GM12878 (cell line): ENCODE data around the gene FZD2. TPM values are rescaled to one million over a fixed set of nuclear protein-coding genes. Genes with fewer than 3 reads are reported as not detected.

Experiments
- ATAC-seq: fragments of 200-7000 bp; cut with Tn5 transposase; 3 replicates; pipeline ENCODE4 v1.9.1; 2020; ENCODE audit warnings: mild to moderate bottlenecking, moderate library complexity
- BruUV-seq: library from RNA; stranded (reverse); fragments of 400-500 nt; replicated peaks from 2 replicates; lab custom pipeline; 2021; lab: Mats Ljungman, UMichigan
- CTCF ChIA-PET: fragments of 300-600 bp; sonication (Branson Sonifier 250); formaldehyde crosslinking; extraction: SDS; loops from one replicate; lab custom pipeline; 2021; ENCODE audit warnings: inconsistent platforms; lab: Yijun Ruan, JAX
- POLR2A ChIA-PET: fragments of 350-600 bp; formaldehyde crosslinking; extraction: SDS; loops from one replicate; lab custom pipeline; 2021; ENCODE audit warnings: inconsistent platforms; lab: Charles Lee
- RAD21 ChIA-PET: fragments of 300-600 bp; sonication (Branson Sonifier 250); formaldehyde crosslinking; loops from one replicate; lab custom pipeline; 2023; ENCODE audit warnings: antibody characterized with exemption; ENCODE audit not compliant: unreplicated experiment; lab: Charles Lee
- SMC1A ChIA-PET: fragments of 300-600 bp; sonication (Branson Sonifier 250); formaldehyde crosslinking; loops from one replicate; lab custom pipeline; 2023; ENCODE audit not compliant: unreplicated experiment, uncharacterized antibody; lab: Charles Lee
- DNase-seq: peaks from one replicate; pipeline ENCODE4 v3.0.0-alpha.2; 2011; ENCODE audit warnings: low read depth, low spot score
- FAIRE-seq: peaks from 3 replicates; lab custom pipeline; 2011; peaks lifted over from hg19 to GRCh38; lab: Jason Lieb, UNC
- H2AFZ ChIP-seq: 2 replicates; pipeline ENCODE4 v1.6.0; 2011; ENCODE audit warnings: low read depth, low read length, control low read depth; ENCODE audit not compliant: control insufficient read depth
- H3K27ac ChIP-seq: 2 replicates; pipeline ENCODE4 v1.5.1; 2011; ENCODE audit warnings: control low read depth; ENCODE audit not compliant: control insufficient read depth, insufficient read depth
- H3K27me3 ChIP-seq, 2 experiments: replicated peaks in 1 of 2; 2 replicates each; pipeline versions ENCODE4 v1.6.0 to v1.6.1; 2011; ENCODE audit warnings: low read length in 1 of 2; ENCODE audit not compliant: control insufficient read depth in 2 of 2, insufficient read depth in 2 of 2
- H3K36me3 ChIP-seq, 2 experiments: 2 replicates each; pipeline ENCODE4 v1.5.1; 2011; ENCODE audit warnings: low read length in 1 of 2; ENCODE audit not compliant: control insufficient read depth in 2 of 2, insufficient read depth in 2 of 2
- H3K4me1 ChIP-seq: 2 replicates; pipeline ENCODE4 v1.6.1; 2011; ENCODE audit warnings: mild to moderate bottlenecking, low read length, moderate library complexity, mixed read lengths; ENCODE audit not compliant: control insufficient read depth, insufficient read depth
- H3K4me2 ChIP-seq: 2 replicates; pipeline ENCODE4 v1.6.0; 2011; ENCODE audit warnings: control low read depth; ENCODE audit not compliant: control insufficient read depth, insufficient read depth
- H3K4me3 ChIP-seq: fragments of 200-600 bp; sonication (generic); 2 replicates; pipeline ENCODE4 v1.5.1; 2016
- H3K79me2 ChIP-seq: 2 replicates; pipeline ENCODE4 v1.6.0; 2011; ENCODE audit warnings: low read length; ENCODE audit not compliant: control insufficient read depth, insufficient read depth
- H3K9ac ChIP-seq: 2 replicates; pipeline ENCODE4 v1.8.0; 2011; ENCODE audit warnings: low read length, control low read depth, mixed read lengths; ENCODE audit not compliant: control insufficient read depth, insufficient read depth
- H3K9me3 ChIP-seq: replicated peaks from 3 replicates; pipeline ENCODE4 v1.5.1; 2011; ENCODE audit warnings: mild to moderate bottlenecking, low read length; ENCODE audit not compliant: control insufficient read depth, insufficient read depth
- H4K20me1 ChIP-seq: 2 replicates; pipeline ENCODE4 v1.6.0; 2011; ENCODE audit not compliant: control insufficient read depth, insufficient read depth
- E2F4 ChIP-seq: IDR thresholded peaks from 2 replicates; pipeline ENCODE4 v1.6.1; 2012; ENCODE audit warnings: low read depth, low read length, improper control_type of control experiment
- EGR1 ChIP-seq, 2 experiments: IDR thresholded peaks; 1 replicate in 1 of 2; 2 replicates in 1 of 2; pipeline ENCODE4 v1.6.1; 2011 to 2012; ENCODE audit warnings: low read depth in 2 of 2, low read length in 2 of 2, borderline replicate concordance in 1 of 2, mild to moderate bottlenecking in 1 of 2, moderate library complexity in 1 of 2
- ETV6 ChIP-seq, 2 experiments: fragments of 450-650 bp in 1 of 2; IDR thresholded peaks in 1 of 2; conservative IDR thresholded peaks in 1 of 2; 2 replicates each; pipeline ENCODE4 v1.6.1; 2014; ENCODE audit warnings: antibody characterized with exemption in 1 of 2, borderline replicate concordance in 1 of 2, low read depth in 1 of 2, mild to moderate bottlenecking in 1 of 2, moderate library complexity in 1 of 2
- HDAC6 ChIP-seq: fragments of 200-600 bp; sonication (generic); IDR thresholded peaks from one replicate; pipeline ENCODE4 v1.8.0; 2017; ENCODE audit warnings: antibody characterized with exemption; ENCODE audit not compliant: unreplicated experiment
- NR2C1 ChIP-seq: fragments of 450-650 bp; IDR thresholded peaks from 2 replicates; pipeline ENCODE4 v1.6.1; 2017; ENCODE audit warnings: antibody characterized with exemption, mild to moderate bottlenecking, moderate library complexity
- PAX5 ChIP-seq: IDR thresholded peaks from 2 replicates; pipeline ENCODE4 v1.6.1; 2011; ENCODE audit warnings: low read depth, low read length, borderline replicate concordance
- PAX8 ChIP-seq: fragments of 450-650 bp; IDR thresholded peaks from 2 replicates; pipeline ENCODE4 v1.6.1; 2017; ENCODE audit warnings: mild to moderate bottlenecking, moderate library complexity
- RELA ChIP-seq: fragments of 450-650 bp; IDR thresholded peaks from 2 replicates; pipeline ENCODE4 v1.8.0; 2014; ENCODE audit warnings: borderline replicate concordance; ENCODE audit not compliant: partially characterized antibody
- SP1 ChIP-seq: IDR thresholded peaks from one replicate; pipeline ENCODE4 v1.6.1; 2011; ENCODE audit warnings: low read depth, low read length
- SREBF1 ChIP-seq: IDR thresholded peaks from 2 replicates; pipeline ENCODE4 v1.6.1; 2012; ENCODE audit warnings: mild to moderate bottlenecking, low read length
- TAF1 ChIP-seq: IDR thresholded peaks from 2 replicates; pipeline ENCODE4 v1.6.1; 2011; ENCODE audit warnings: mild to moderate bottlenecking, low read depth, low read length, borderline replicate concordance
- TBL1XR1 ChIP-seq: IDR thresholded peaks from 2 replicates; pipeline ENCODE4 v1.6.1; 2012; ENCODE audit warnings: low read depth, low read length, improper control_type of control experiment
- TCF12 ChIP-seq: IDR thresholded peaks from 2 replicates; pipeline ENCODE4 v1.6.1; 2011; ENCODE audit warnings: low read depth, mild to moderate bottlenecking, low read length
- TCF7 ChIP-seq: IDR thresholded peaks from 2 replicates; pipeline ENCODE4 v1.6.1; 2014; ENCODE audit warnings: antibody characterized with exemption, borderline replicate concordance
- ZBED1 ChIP-seq: IDR thresholded peaks from 2 replicates; pipeline ENCODE4 v1.6.1; 2016; ENCODE audit warnings: borderline replicate concordance
- ZBTB11 ChIP-seq: fragments of 450-650 bp; formaldehyde crosslinking; IDR thresholded peaks from 2 replicates; pipeline ENCODE4 v1.5.0; 2022; ENCODE audit warnings: mild to moderate bottlenecking, missing genetic modification characterization
- ZZZ3 ChIP-seq: IDR thresholded peaks from 2 replicates; pipeline ENCODE4 v1.6.1; 2011; ENCODE audit warnings: low read depth; ENCODE audit not compliant: control insufficient read depth, insufficient read length
- WGBS: methylation state at CpG from one replicate; pipeline ENCODE4 v1.1.6; 2016; ENCODE audit warnings: low lambda C conversion rate; ENCODE audit not compliant: insufficient replicate concordance, insufficient coverage; ENCODE audit errors: missing lambda C conversion rate; 5-methylcytosine and 5-hydroxymethylcytosine counted together
- in situ Hi-C: fragments of 300-500 bp; cut with MboI; formaldehyde crosslinking; loops from 9 replicates; pipeline ENCODE4 v1.14.3; 2018; ENCODE audit warnings: mixed read lengths
- intact Hi-C: fragments of 100-400 bp; cut with micrococcal nuclease; formaldehyde crosslinking; loops from one replicate; pipeline ENCODE4 v1.14.2; 2022; ENCODE audit not compliant: unreplicated experiment
- polyA plus RNA-seq, 11 experiments: library from polyadenylated mRNA; depleted of rRNA in 4 of 11; unstranded in 6 of 11; stranded (reverse) in 5 of 11; fragments of >200 nt; fragmentation: Nextera tagmentation in 4 of 11; fragmentation: Illumina TruSeq in 1 of 11; extraction: Ambion mirVana in 4 of 11; extraction: Trizol in 1 of 11; gene quantifications; 1 replicate in 1 of 11; 2 replicates in 10 of 11; pipeline versions ENCODE4 v1.2.1 to v1.2.3, GENCODE V29; 2011 to 2016; ENCODE audit warnings: inconsistent platforms in 2 of 11, missing spikeins in 2 of 11, low read depth in 1 of 11
- total RNA-seq, 4 experiments: library from RNA; depleted of rRNA in 3 of 4; stranded (reverse); fragments of >200 nt in 3 of 4; fragmentation: Illumina TruSeq in 1 of 4; extraction: Trizol in 1 of 4; gene quantifications; 2 replicates each; pipeline versions ENCODE4 v1.2.1 to v1.2.3, GENCODE V29; 2013 to 2021

The FZD2 gene
- total and polyA plus RNA-seq, 10 of the 15 experiments (the other 5 are each of a cell fraction or from before 2014, with no cell fraction given), result 0.09 to 4.2 (median 0.63) TPM; not detected in 1

GRCh38 chr17:44539673-44540072 lies 17.6 kb upstream of the FZD2 start (continued):
- no peak for TF ChIP-seq EGR1 (IDR thresholded peaks at IDR 0.05; ENCODE audit: borderline replicate concordance in 1 of 2, low read depth in 2 of 2, low read length in 2 of 2)
- no peak for TF ChIP-seq SREBF1
- TF ChIP-seq TCF12, result no peak
- no peak for TF ChIP-seq NR2C1
- no peak for TF ChIP-seq ETV6 (conservative IDR thresholded peaks at IDR 0.05 in 1 of 2, IDR thresholded peaks at IDR 0.05 in 1 of 2; ENCODE audit: borderline replicate concordance in 1 of 2, low read depth in 1 of 2)
- TF ChIP-seq RELA, result no peak
- TF ChIP-seq, all 136 proteins: peak for 0

GRCh38 chr17:44540246-44541084 lies 16.8 kb upstream of the FZD2 start:
- no peaks in the 10 kb centered on the region for H3K79me2 ChIP-seq
- H3K27me3 ChIP-seq, result no peaks in the 10 kb centered on the region
- H3K4me2 ChIP-seq, result no peak overlapping the region
- H3K27ac ChIP-seq, result no peak overlapping the region
- no peaks in the 10 kb centered on the region for H4K20me1 ChIP-seq
- ATAC-seq, result no peak
- no peak for FAIRE-seq
- RAD21 ChIA-PET, result no interaction called here
- no peak overlapping the region for H3K4me3 ChIP-seq
- intact Hi-C loops (no loop called here), in situ Hi-C loops (no loop called here)
- POLR2A ChIA-PET, result no interaction called here
- SMC1A ChIA-PET, result no interaction called here
- H3K9me3 ChIP-seq, result no peaks in the 10 kb centered on the region
- peaks cover 17% of the 10 kb centered on the region for H3K4me1 ChIP-seq
- no peak overlapping the region for H2AFZ ChIP-seq
- CTCF ChIA-PET, result interaction anchor here (1.1 to 1.4 kb wide), 2 partner anchors 9 to 17 kb away, joined by 3 to 5 read pairs; no protein-coding TSS in a partner anchor
- no TSS peak for BruUV-seq
- no peak for DNase-seq
- no peaks in the 10 kb centered on the region for H3K36me3 ChIP-seq
- no peak overlapping the region for H3K9ac ChIP-seq
- WGBS, result 76% methylated on average over 11 of the region's 11 CpGs
- no peak for TF ChIP-seq HDAC6
- TF ChIP-seq TCF7, result no peak
- no peak for TF ChIP-seq ZBED1
- TF ChIP-seq NR2C1, result no peak
- TF ChIP-seq EGR1 (IDR thresholded peaks at IDR 0.05; ENCODE audit: borderline replicate concordance in 1 of 2, low read depth in 2 of 2, low read length in 2 of 2), result no peak
- no peak for TF ChIP-seq PAX8
- no peak for TF ChIP-seq ZZZ3
- TF ChIP-seq TAF1, result no peak
- no peak for TF ChIP-seq TBL1XR1
- TF ChIP-seq ZBTB11 (CRISPR knock-in tag), result no peak
- no peak for TF ChIP-seq SP1
- TF ChIP-seq E2F4, result no peak
- TF ChIP-seq PAX5, result no peak
